A673 (cell line): ENCODE data around the gene THSD7B. TPM values are rescaled to one million over a fixed set of nuclear protein-coding genes. Genes with fewer than 3 reads are reported as not detected.

Experiments used
- BruUV-seq: library from RNA; stranded (reverse); fragments of 400-500 nt; replicated peaks from 2 replicates; lab custom pipeline; 2021; lab: Mats Ljungman, UMichigan
- CTCF ChIA-PET: fragments of 300-600 bp; sonication (Branson Sonifier 250); formaldehyde crosslinking; loops from one replicate; lab custom pipeline; 2022; ENCODE audit warnings: antibody characterized with exemption; lab: Charles Lee
- POLR2A ChIA-PET: fragments of 300-600 bp; sonication (Branson Sonifier 250); formaldehyde crosslinking; loops from one replicate; lab custom pipeline; 2022; ENCODE audit warnings: antibody characterized with exemption; ENCODE audit not compliant: low non-redundant PET; lab: Charles Lee
- DNase-seq: peaks from one replicate; pipeline ENCODE4 v3.0.0-alpha.2; 2015; ENCODE audit warnings: low spot score
- H3K27ac ChIP-seq: fragments of 200-600 bp; sonication (generic); 2 replicates; pipeline ENCODE4 v1.5.1; 2016; ENCODE audit warnings: mixed run types, low read depth, mild to moderate bottlenecking, mixed read lengths, antibody characterized with exemption, low read length; ENCODE audit not compliant: poor library complexity, severe bottlenecking
- H3K27me3 ChIP-seq: fragments of 200-600 bp; sonication (generic); replicated peaks from 2 replicates; pipeline ENCODE4 v1.6.1; 2017; ENCODE audit warnings: mixed run types, low read depth, mild to moderate bottlenecking, mixed read lengths, antibody characterized with exemption, low read length; ENCODE audit not compliant: insufficient read depth, poor library complexity
- H3K36me3 ChIP-seq: fragments of 200-600 bp; sonication (generic); 2 replicates; pipeline ENCODE4 v1.6.1; 2016; ENCODE audit warnings: mixed run types, mild to moderate bottlenecking, mixed read lengths, antibody characterized with exemption, low read length; ENCODE audit not compliant: insufficient read depth, poor library complexity, severe bottlenecking
- H3K4me1 ChIP-seq: fragments of 200-600 bp; sonication (generic); 2 replicates; pipeline ENCODE4 v1.6.1; 2017; ENCODE audit warnings: mixed run types, mild to moderate bottlenecking, mixed read lengths, antibody characterized with exemption, low read length; ENCODE audit not compliant: insufficient read depth, poor library complexity, severe bottlenecking
- H3K4me3 ChIP-seq: fragments of 200-600 bp; sonication (generic); 2 replicates; pipeline ENCODE4 v1.5.1; 2016; ENCODE audit warnings: low read depth, mixed run types, mild to moderate bottlenecking, mixed read lengths, low read length; ENCODE audit not compliant: poor library complexity, severe bottlenecking
- H3K9me3 ChIP-seq: fragments of 200-600 bp; sonication (generic); 2 replicates; pipeline ENCODE4 v1.6.1; 2016; ENCODE audit warnings: mixed run types, low read depth, mild to moderate bottlenecking, mixed read lengths, antibody characterized with exemption, low read length; ENCODE audit not compliant: poor library complexity, severe bottlenecking
- EZH2 ChIP-seq: fragments of 200-600 bp; sonication (generic); IDR thresholded peaks from 2 replicates; pipeline ENCODE4 v1.6.1; 2017; ENCODE audit warnings: borderline replicate concordance, low read depth, mild to moderate bottlenecking, mixed read lengths, antibody characterized with exemption, low read length; ENCODE audit not compliant: poor library complexity, severe bottlenecking
- intact Hi-C: fragments of 100-400 bp; cut with micrococcal nuclease; formaldehyde crosslinking; loops from one replicate; pipeline ENCODE4 v1.10.0; 2022; ENCODE audit not compliant: unreplicated experiment
- total RNA-seq: library from RNA; stranded (reverse); gene quantifications from 2 replicates; pipeline ENCODE4 v1.2.3, GENCODE V29; 2021
- TF ChIP-seq, protein P1 (sequence below): fragments of 300-800, 200-600 bp; sonication (generic); conservative IDR thresholded peaks from 2 replicates; pipeline ENCODE4 v1.5.1; 2017; ENCODE audit warnings: low read depth, mild to moderate bottlenecking, antibody characterized with exemption, low read length, moderate library complexity, mixed read lengths

The THSD7B gene
- total RNA-seq, 1 experiment from 2014 or later: not detected

DNA sequence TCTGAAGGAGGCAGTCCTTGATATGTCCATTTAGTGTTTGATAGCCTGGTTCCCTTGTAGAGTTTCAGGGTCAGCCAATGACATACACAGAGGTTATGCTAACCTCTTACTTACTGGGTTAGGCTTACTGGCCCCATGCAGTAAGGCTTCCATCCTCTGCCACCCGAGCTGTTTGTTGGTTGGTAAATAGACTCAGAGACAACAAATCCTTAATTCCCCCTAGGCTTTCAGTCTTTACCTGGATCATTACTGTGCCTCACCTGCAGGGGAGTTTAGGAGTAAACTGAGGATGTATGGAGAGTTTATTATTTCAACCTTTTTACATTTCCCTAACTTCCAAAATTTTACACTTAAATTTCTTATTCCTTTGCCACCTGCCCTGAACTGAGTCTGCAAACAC is 746.2 kb downstream of the THSD7B start:
- Histone ChIP-seq H3K4me1 (no peaks in the 10 kb centered on the region), H3K9me3 (no peaks in the 10 kb centered on the region), H3K27me3 (no peaks in the 10 kb centered on the region), H3K36me3 (no peaks in the 10 kb centered on the region), H3K27ac (no peak overlapping the region), H3K4me3 (no peak overlapping the region)
- TF ChIP-seq EZH2: no peak
- TF ChIP-seq, protein P1, sequence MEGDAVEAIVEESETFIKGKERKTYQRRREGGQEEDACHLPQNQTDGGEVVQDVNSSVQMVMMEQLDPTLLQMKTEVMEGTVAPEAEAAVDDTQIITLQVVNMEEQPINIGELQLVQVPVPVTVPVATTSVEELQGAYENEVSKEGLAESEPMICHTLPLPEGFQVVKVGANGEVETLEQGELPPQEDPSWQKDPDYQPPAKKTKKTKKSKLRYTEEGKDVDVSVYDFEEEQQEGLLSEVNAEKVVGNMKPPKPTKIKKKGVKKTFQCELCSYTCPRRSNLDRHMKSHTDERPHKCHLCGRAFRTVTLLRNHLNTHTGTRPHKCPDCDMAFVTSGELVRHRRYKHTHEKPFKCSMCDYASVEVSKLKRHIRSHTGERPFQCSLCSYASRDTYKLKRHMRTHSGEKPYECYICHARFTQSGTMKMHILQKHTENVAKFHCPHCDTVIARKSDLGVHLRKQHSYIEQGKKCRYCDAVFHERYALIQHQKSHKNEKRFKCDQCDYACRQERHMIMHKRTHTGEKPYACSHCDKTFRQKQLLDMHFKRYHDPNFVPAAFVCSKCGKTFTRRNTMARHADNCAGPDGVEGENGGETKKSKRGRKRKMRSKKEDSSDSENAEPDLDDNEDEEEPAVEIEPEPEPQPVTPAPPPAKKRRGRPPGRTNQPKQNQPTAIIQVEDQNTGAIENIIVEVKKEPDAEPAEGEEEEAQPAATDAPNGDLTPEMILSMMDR: no peak
- CTCF ChIA-PET: no interaction called here
- BruUV-seq: no TSS peak
- no peak for DNase-seq
- intact Hi-C loops: loop anchor here (5.0 kb wide), 1 partner anchor 1311 kb away; no protein-coding TSS in a partner anchor
- POLR2A ChIA-PET: no interaction called here

- POLR2A ChIA-PET: no interaction called here
- Histone ChIP-seq H3K4me3 (no peak overlapping the region), H3K27ac (no peak overlapping the region), H3K27me3 (no peaks in the 10 kb centered on the region), H3K4me1 (no peaks in the 10 kb centered on the region), H3K9me3 (no peaks in the 10 kb centered on the region), H3K36me3 (no peaks in the 10 kb centered on the region)
- TF ChIP-seq, protein P1: no peak
- no peak for TF ChIP-seq EZH2
- DNase-seq: no peak
- no TSS peak for BruUV-seq
- intact Hi-C loops: no loop called here
- CTCF ChIA-PET: interaction anchor here (0.6 kb wide), 1 partner anchor 1574 kb away, joined by 5 read pairs; no protein-coding TSS in a partner anchor
Measured at GRCh38 chr2:137521653-137522619, 756.6 kb downstream of the THSD7B start.

DNA sequence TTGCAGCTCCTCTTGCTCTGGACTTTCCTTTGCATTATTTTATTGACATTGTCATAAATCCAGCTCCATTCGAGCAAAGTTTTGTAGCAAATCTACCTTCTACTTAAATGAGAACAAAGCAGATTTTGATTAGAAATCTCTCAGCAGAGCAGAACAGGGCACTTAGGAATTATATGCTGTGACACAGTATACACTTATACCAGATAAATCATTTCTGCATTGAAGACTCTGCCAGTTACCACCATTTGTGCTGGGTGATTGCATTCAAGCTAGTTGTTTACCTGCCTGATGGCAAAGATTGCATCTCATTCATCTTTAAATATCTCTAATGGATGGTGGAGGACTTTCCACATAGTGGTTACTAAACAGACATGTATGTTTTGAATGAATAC is 757.3 kb downstream of the THSD7B start:
- H3K27ac ChIP-seq: no peak overlapping the region
- ChIA-PET POLR2A (no interaction called here), CTCF (interaction anchor here (0.6 kb wide), 1 partner anchor 1574 kb away, joined by 5 read pairs; no protein-coding TSS in a partner anchor)
- H3K4me1 ChIP-seq: no peaks in the 10 kb centered on the region
- H3K27me3 ChIP-seq: no peaks in the 10 kb centered on the region
- DNase-seq: no peak
- H3K9me3 ChIP-seq: no peaks in the 10 kb centered on the region
- no TSS peak for BruUV-seq
- no peaks in the 10 kb centered on the region for H3K36me3 ChIP-seq
- intact Hi-C loops: no loop called here
- H3K4me3 ChIP-seq: no peak overlapping the region
- no peak for TF ChIP-seq EZH2
- TF ChIP-seq, protein P1: no peak
